ENCODE results near the gene CTF1.
"Not testable (repeated sequence)": the region's sequence is repeated elsewhere in the genome, so short reads cannot be mapped to it uniquely, and the experiment has no call there.

The CTF1 gene, protein sequence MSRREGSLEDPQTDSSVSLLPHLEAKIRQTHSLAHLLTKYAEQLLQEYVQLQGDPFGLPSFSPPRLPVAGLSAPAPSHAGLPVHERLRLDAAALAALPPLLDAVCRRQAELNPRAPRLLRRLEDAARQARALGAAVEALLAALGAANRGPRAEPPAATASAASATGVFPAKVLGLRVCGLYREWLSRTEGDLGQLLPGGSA

DNA sequence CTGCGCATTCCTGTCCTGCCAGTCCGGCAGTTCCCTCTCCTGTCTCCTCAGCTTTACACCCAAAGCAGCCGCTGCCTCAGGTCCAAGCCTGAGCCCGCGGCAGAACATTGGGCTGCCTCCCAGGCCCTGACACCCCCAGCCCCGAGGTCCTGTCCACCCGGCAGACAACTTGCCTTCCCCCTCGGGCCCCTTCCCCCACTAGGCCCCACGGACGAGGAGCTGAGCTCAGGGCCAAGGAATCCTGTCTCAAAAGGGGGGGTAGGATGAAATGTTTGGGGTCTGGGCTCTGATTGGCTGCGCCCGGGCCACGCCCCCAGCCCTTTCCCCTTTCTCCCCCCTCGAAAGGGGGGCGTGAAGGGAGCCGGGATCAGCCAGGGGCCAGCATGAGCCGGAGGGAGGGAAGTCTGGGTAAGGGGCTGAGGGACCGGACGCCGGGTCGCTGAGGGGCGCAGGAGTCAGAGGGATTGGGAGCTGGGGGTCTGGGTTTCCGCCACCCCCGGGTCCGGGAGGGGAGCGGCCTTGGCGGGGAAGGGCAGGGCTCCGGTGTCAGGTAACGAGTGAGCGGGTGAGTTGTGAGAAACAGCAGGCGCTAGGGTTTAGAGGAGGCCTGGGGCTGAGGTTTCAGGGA is at the start of gene CTF1:
Gene CTF1, plus strand, starts transcription at position 354 of the 628 bp plus-strand sequence. Its CDS starts 30 bp downstream, at position 384.
- DNase-seq (ENCODE audit: low read depth in 2 of 2) = no peak

DNA sequence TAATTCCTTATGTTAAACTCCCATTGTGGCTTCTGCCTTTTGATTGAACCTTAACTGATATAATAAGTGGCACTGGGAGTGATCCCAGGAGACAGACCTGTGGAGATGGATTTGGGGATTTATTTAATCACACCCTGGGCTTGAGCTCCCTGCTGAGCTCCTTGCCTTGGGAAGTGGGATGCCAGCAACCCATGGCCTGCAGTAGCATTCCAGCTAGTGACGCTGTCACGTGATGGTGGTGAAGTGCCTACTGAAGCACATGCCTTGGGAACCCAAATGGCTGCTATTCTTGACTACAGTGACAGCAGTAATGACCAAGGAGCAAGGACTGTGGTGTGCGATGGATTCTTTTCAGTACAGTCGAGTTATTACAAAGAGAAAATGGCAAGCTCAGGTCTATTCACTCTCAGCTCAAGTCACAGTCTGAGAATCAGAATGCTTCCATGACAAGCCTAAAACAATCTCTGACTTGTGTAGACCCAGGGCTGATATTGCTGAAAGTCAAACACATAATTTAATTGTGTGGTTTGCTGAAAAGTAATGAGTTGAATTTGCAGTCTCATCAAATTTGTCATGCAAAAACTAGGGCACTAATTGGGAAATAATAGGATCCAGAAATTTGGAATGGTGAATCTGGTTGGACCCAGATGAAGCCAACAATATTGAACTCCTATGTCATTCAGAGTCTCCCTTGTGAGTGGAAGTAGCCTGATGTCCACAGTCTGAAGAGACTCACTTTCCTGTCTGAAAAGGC is 49.6 kb upstream of the CTF1 start:
- no peak for DNase-seq (ENCODE audit: low read depth in 2 of 2)

DNA sequence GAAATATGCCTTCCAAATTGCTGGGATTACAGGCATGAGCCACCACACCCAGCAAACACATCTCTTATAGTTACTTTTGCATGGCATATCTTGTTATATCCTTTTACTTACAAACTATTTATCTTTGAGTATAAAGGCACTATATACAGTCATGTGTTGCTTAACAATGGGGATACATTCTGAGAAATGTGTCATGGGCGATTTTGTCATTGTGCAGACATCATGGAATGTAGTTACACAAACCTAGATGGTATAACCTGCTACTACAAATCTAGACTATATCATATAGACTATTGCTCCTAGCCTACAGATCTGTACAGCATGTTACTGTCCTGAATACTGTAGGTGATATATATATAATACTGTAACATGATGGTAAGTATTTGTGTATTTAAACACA is 46.2 kb upstream of the CTF1 start:
- DNase-seq (ENCODE audit: low read depth in 2 of 2) = no peak

DNA sequence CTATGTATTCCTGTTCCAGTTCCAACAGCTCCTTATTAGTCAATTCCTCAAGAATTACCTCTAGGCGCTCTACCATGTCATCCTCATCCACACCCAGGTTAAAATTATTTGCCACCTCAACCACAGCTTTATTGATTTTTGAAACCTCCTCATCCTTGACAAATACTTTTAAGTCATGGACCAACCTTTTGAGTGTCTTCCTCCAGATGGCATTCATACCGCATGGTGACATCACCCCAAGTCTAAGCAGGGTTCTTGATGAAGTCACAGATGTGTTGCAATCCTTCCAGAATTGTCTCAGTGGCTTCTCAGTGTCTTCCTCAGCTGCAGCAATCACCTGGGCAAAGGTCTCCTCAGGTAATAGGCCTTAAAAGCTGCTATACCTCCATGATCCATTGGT is 42.7 kb upstream of the CTF1 start:
- no peak for DNase-seq (ENCODE audit: low read depth in 2 of 2)

DNA sequence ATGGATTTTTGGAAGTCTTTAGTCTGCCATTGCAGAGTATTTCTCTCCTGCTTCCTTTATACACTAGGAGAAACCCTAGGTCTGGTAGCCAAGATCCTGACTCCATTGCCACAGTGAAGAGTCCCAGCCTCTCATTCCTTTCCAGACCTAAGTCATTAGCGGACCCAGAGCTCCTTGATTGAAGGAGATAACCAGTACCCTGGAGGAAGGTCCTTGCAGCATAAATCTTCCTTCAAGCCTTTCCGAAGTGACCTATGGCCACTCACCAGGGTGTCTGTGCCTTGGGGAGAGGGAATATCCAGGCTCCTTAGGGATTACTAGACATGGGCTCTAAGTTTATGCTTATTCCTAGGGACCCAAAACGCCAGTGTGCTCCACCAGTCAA is 38.3 kb upstream of the CTF1 start:
- no peak for DNase-seq (ENCODE audit: low read depth in 2 of 2)

DNA sequence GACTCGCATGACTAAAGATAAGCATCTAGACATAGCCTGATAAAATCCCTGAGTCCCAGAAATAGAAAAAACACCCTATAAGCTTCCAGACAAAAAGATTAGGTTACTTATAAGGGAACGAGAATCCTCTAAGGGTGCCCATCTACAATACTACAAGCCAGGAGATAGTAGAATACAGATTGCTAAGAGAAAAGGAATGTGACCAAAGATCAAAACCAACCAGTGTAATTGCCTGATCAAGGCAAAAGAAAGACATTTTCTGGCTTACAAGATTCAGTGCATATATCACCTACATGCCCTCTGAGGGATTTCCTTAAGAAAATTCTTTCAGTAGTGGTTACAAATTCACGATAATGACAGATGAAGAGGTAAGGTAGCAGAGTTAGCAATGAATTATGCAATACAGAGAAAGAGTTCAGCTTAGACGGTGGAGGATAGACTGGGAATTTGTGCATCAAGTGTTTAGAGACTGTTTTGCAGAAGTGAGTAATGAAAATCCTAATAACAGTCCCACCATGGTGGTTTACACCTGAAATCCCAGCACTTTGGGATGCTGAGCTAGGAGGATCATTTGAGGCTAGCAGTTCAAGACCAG is 37.5 kb upstream of the CTF1 start:
- DNase-seq (ENCODE audit: low read depth in 2 of 2) = no peak

DNA sequence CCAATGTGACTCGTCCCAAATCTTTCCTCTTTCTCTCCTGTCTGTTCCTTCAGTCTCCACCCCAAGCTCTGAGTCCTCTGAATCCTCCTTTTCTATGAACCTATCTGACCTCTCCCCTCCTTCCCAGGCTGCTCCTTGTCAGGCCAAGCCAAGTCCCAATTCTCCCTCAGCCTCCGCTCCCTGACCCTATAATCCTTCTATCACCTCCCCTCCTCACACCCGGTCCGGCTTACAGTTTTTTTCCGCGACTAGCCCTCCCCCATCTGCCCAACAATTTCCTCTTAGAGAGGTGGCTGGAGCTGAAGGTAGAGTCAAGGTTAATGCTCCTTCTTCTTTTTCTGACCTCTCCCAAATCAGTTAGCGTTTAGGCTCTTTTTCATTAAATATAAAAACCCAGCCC is 35.7 kb upstream of the CTF1 start:
- not testable (repeated sequence) for DNase-seq (ENCODE audit: low read depth in 2 of 2)

DNA sequence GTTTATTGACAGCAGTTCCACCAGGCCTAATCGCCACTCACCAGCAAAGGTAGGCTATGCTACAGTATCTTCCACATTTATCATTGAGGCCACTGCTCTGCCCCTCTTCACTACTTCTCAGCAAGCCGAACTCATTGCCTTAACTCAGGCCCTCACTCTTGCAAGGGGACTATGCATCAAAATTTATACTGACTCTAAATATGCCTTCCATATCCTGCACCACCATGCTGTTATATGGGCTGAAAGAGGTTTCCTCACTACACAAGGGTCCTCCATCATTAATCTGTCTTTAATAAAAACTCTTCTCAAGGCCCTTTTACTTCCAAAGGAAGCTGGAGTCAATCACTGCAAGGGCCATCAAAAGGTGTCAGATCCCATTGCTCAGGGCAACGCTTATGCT is 33.2 kb upstream of the CTF1 start:
- DNase-seq (ENCODE audit: low read depth in 2 of 2) = not testable (repeated sequence)

DNA sequence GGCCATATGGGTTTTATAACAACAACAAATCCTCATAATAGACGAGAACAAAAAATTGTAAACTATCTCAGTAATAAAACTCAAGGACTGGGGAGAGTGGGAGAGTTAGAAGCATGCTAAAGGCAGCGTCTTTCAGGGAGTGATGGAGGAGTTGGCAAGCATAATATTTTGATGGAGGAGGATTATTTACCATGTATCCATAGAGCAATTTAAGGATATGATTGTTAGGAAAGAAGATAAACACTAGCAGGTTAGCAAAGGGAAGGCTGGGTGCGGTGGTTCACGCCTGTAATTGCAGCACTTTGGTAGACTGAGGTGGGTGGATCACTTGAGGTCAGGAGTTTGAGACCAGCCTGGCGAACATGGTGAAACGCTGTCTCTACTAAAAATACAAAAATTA is 30.4 kb upstream of the CTF1 start:
- DNase-seq (ENCODE audit: low read depth in 2 of 2) = no peak

DNA sequence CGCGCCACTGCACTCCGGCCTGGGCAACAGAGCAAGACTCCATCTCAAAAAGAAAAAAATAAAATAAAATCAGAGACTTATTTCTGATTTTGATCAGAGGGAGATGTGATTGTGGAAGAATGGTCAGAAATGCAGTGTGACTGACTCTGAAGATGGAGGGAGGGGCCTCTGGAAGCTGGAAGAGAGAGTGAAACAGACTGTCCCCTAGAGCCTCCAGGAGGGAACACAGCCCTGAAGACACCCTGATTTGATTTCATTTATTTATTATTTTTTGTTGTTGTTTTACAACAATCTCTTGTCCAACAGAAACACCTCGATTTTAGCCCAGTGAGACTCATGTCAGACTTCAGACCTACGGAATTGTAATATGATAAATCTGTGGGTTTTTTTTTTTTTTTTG is 28.7 kb upstream of the CTF1 start:
- no peak for DNase-seq (ENCODE audit: low read depth in 2 of 2)

DNA sequence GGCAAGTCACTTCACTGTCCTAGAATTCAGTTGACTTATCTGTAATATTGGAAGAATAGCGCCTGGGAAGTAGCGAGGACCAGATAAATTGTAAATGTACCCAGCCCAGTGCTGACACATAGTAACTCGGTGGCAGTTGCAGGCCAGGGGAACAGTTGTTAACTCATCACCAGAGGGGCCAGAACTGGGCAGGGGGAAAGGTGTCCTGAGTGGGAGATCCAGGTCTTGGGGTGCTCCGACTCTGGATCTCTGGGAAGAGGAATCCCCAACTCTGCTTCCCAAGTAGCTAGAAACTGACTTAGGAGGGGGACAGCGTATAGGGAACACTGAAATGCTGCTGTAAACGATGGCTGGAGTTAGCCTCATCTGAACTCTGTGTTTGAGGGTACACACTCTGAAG is 25.5 kb upstream of the CTF1 start:
- no peak for DNase-seq (ENCODE audit: low read depth in 2 of 2)

DNA sequence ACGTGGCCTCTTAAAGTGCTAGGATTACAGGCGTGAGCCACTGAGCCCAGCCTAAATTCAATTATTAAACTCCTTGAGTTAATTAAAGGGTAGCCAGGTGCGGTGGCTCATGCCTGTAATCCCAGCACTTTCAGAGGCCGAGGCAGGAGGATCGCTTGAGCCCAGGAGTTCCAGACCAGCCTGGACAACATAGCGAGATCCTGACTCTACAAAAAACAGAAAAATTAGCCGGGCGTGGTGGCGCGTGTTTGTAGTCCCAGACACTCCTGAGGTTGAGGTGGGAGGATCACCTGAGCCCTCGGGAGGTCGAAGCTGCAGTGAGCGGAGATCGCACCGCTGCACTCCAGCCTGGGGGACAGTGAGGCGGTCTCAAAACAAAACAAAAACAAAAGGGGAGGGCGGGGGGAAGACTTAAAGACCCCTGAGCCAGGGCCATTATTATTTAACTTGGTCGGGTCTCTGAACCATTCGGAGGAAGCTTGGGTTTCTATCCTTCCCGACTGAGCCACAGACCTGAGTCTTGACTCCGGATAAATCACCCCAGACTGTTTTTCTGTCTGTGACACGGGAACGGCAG is 22.1 kb upstream of the CTF1 start:
- DNase-seq (ENCODE audit: low read depth in 2 of 2) = no peak

DNA sequence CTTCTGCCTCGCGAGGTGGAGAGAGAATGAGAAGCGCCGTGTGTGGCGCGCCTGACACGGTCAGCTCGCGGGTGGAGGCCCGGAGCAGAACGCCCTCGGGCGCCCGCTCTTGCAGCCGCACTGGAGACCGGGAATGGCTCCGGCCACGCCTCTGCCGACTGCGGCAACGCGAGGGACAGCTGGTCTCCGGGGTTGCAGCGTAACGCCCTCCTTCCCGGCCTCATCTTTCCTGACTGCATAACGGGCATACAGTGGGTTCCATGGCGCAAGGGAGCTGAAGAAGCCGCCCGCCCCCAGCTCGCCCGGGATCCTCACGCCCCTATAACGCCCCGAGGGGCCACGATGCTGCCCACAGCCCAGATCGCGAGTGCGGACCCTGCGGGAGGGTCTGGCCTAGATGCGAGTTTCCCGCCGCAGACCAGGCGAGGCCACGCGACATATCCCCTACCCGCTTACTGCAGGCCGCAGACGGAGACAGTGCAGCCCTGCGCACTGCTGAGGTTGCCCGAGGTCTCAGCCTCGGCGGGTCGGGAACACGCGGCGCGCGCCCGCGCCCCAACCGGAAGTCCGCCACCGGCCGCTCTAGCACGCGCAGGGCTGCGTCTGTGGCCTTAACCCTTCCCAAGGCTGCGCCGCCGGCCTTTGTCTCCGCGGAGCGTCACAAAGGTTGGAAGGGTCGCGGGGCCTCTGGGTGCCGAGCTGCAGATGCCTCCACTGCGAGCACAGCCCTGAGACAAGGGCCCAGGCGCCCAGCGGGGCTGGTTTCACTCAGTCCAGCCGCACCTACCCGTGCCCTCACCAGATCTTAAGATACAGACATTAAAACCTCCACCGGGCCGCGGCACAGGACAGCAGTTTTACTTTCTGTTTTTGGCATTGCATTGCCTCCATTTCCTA is 21.3 kb upstream of the CTF1 start:
- peak; percentile 82 to 84 for DNase-seq (ENCODE audit: low read depth in 2 of 2)

DNA sequence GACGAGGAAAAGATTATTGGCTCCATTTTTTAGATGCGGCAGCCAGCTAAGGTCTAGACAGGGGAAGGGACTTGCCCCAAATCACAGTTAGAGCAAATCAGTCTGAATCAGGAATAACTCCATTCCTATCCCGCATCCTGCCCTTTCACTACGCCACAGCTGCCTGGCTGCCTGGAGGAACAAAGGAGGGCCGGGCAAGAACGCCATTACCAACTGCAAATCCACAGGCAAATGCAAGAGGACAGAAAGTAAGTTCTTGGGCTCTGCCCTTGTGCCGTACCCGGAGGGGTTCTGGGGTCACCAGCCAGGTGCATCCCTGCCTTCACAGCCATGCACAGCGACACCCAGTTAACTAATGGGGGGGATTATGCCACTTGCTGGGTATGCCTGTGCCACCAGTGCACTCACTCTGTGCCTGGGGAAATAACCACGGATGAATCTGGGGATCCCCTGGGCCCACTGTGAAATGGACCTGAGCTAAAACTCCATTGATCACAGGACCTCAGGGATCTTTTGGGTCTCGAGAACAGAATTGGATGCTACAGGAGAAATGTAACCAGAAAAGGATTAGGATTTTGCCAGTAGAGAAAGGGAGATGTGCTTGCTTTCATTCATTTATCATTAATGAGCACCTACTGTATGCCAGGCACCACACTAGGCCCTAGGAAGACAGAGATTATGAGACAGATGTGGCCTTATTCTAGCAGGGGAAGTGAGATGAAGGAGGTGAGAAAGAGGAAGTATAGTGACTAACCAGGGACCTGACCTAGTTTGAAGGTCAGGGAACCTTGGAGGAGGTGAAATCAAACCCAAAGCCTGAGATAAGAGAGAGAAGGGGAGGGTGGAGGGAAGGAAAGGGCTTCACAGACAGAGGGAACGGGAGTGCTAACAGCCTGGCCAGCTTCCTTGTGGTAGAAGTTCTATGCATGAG is 20.3 kb upstream of the CTF1 start:
- no peak for DNase-seq (ENCODE audit: low read depth in 2 of 2)

DNA sequence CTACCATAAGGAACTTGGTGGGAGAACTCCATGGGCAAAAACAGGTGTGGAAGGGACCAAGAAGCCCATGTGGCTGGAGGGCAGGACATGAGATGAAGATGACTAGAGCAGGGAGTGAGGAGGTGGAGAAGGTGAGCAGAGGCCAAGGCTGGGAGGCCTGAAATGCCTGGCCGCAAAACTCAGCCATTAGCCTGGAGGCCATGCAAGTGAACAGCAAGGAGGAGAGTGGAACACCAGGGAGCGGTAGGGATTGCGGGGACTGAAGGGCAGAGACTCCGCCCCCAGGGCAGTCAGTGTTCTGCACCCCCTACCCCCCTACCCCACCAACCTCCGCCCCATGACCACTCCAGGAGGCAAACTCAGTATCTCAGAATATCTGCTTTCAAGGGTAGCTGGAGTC is 19.5 kb upstream of the CTF1 start:
- DNase-seq (ENCODE audit: low read depth in 2 of 2) = no peak

DNA sequence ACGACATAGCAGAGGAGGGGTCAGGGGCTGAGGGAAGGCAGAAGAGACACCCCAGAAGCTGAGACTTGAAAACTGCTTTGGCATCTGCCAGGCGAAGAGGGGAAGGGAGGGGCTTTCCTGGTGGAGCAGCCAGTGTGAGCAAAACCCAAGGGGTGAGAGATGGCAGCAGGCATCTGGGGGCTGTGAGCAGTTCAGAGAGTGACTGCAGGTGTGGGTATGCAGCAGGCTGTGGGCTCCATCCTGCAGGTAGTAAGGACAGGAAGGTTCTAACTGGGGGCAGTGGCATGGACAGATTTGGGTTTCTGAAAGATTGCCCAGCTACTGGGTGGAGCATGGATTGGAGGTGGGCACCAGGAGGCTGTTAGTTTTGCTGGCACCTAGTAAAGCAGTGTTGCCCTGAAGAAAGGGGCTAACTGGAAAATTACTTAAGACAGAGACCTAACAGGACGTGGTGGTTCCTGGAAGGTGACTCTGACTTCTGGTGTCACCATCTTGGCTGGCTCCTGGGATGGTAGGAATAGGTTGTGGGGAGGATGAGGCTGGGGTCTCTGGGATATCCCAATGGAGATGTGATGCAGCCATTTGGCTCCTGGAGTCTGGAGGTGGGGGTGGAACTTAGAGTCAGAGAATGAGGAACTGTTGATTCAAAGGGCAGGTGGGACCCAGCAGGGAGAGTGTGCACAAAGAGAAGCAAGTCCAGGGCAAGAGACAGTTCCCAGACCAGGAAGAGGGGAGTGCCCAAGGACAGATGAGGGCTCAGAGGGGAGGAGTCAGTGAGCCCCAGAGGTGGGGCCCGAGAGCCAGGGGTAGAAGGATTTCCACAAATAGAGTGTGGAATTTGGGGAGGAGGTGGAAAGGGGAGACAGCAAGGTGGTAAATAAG is 13.7 kb upstream of the CTF1 start:
- DNase-seq (ENCODE audit: low read depth in 2 of 2) = no peak

DNA sequence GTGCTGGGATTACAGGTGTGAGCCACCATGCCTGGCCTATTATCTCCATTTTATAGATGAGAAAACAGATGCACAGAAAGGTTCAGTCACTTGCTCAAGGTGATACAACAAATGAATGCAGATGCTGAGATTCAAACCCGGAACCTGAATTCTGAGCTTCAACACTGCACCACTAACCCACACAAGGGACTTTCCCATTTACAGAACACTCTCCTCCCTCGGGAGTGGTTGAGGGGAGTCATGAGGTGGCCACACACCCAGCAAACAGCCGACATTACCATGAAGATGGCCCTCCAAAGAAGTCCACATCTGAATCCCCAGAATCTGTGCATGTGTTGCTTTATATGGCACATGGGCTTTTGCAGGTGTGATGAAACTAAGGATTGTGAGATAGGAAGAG is 11.7 kb upstream of the CTF1 start:
- no peak for DNase-seq (ENCODE audit: low read depth in 2 of 2)

DNA sequence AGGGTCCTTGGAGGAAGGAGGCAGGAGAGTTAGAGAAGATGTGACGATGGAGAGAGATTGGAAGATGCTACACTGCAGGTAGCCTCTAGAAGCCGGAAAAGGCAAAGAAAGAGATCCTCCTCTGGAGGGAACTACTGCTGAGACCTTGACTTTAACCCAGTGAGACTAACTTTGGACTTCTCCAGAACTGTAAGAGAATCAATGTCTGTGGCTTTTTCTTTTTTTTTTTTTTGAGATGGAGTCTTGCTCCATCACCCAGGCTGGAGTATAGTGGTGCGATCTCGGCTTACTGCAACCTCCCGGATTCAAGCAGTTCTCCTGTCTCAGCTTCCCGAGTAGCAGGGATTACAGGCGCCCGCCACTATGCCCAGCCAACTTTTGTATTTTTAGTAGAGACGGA is 11.2 kb upstream of the CTF1 start:
- DNase-seq (ENCODE audit: low read depth in 2 of 2) = no peak

DNA sequence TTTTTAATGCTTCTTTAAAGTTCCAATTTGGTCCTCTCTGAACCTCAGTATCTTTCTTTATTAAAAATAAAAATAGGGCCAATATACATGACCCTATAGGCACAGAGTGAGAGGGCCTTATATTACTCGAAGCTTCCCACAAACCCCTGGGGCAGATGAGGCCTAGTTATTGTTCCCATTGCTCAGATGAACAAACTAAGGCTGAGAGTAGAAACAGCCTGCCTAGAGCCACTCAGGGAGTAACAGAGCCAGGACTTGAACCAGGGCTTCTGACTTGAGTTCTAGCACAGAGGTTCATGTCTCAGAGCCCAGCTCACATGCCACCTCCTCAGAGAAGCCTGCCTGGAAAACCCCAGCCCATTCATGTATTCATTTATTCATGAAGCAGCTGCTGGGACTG is 10.3 kb upstream of the CTF1 start:
- DNase-seq (ENCODE audit: low read depth in 2 of 2) = no peak

All from stimulated activated CD4-positive, alpha-beta T cell treated with anti-CD3 and anti-CD28 coated beads, Interleukin-12 subunit alpha, Interleukin-12 subunit beta, amount 100 ng/mL, for 24 hours (primary cell).